Ectodermal cell (in vitro differentiated cells): ENCODE results near the gene ERCC5.
A peak's percentile ranks its signal among the peaks of the same experiment; 100 is the strongest.

Experiments used
- H3K27ac ChIP-seq: 2 replicates; pipeline ENCODE4 v1.7.0; 2013; ENCODE audit warnings: mild to moderate bottlenecking, low read depth, low read length; ENCODE audit not compliant: insufficient read depth, poor library complexity, severe bottlenecking
- H3K27me3 ChIP-seq: 2 replicates; pipeline ENCODE4 v1.7.0; 2013; ENCODE audit warnings: mild to moderate bottlenecking, low read length; ENCODE audit not compliant: insufficient read depth, control insufficient read depth, poor library complexity, severe bottlenecking
- H3K36me3 ChIP-seq: one replicate; pipeline ENCODE4 v1.7.0; 2013; ENCODE audit warnings: low read length; ENCODE audit not compliant: control insufficient read depth, insufficient read depth
- H3K4me1 ChIP-seq: one replicate; pipeline ENCODE4 v1.7.0; 2013; ENCODE audit warnings: low read length; ENCODE audit not compliant: control insufficient read depth, insufficient read depth
- H3K4me3 ChIP-seq: 2 replicates; pipeline ENCODE4 v1.7.0; 2013; ENCODE audit warnings: low read depth, low read length, control low read depth; ENCODE audit not compliant: insufficient read depth
- H3K9me3 ChIP-seq: 2 replicates; pipeline ENCODE4 v1.7.0; 2013; ENCODE audit warnings: mild to moderate bottlenecking, low read length, moderate library complexity; ENCODE audit not compliant: control insufficient read depth
- WGBS, 2 experiments: methylation state at CpG; one replicate each; pipeline ENCODE4 v1.1.7; 2013; ENCODE audit warnings: missing lambda C conversion rate in 2 of 2; 5-methylcytosine and 5-hydroxymethylcytosine counted together

Gene ERCC5

DNA sequence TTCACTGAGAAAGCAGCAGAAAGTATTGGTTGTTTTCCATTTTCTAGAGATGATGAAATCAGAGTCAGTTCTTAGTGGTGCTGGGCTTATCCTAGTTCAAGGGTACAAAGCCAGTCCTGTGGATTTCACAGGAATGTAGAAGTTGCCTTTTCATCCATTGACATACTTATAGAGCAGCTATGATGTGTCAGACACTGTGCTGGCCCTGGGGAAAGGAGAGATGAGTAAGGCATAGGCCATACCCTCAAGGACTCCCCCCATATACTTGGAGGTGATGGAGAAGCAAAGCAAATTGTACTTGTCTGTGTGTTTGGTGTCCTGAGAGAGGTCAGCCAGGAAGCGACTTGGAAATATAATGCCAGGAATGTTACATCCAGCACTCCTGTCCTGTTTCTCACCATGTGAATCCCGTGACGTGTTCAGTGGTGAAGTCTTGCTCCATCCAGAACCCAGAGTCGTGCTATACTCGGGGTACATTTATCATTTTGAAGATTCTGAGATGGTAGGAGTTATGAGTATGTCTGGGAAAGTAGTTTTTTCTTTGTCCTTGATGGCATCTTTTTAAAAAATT, 22.6 kb downstream of the ERCC5 start:
- H3K27me3 ChIP-seq = no peaks in the 10 kb centered on the region
- peaks cover 24% of the 10 kb centered on the region for H3K36me3 ChIP-seq
- no peak overlapping the region for H3K4me3 ChIP-seq
- no peak overlapping the region for H3K27ac ChIP-seq
- 96 to 97% methylated on average over 5 of the region's 5 CpGs for WGBS, 2 experiments
- H3K9me3 ChIP-seq = no peaks in the 10 kb centered on the region
- no peaks in the 10 kb centered on the region for H3K4me1 ChIP-seq

- peaks cover 16% of the 10 kb centered on the region for H3K36me3 ChIP-seq
- WGBS, 2 experiments = 58 to 67% methylated on average over 4 to 5 of the region's 5 CpGs
Measured at GRCh38 chr13:102869948-102870676, 24.3 kb downstream of the ERCC5 start.

DNA sequence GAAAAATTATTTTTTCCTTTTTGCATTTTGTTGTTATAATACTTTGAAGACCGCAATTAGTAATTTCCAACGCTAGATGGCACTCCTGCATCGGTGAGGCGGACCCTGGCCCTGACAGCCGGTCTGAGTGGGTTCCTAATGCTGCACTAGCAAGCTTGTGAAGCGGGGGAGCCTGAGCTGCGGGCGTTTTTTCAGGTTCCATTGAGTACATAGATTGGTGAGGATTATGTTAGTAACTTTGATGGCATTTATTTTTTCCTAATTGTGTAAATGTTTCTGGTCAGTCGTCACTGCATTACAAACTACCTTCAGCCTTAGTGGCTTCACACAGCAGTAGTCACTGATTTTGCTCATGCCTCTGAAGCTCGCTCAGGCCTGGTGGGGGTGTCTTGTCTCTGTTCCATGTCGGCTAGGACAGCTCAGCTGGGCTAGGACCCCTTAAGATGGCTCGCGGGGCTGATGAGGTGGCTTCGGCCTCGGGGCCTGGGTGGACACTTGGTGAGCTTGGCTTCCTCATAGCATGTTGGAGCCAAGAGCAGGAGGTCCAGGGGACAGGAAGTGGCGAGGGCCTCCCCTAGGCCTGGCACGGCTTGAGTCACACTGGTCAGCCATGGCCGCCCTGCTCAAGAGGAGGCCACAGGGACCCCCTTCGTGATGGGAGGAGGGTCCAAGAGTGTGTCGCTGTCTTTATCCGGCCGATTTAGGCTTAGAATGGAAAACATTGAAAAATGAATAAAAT, 25.0 kb downstream of the ERCC5 start:
- H3K36me3 ChIP-seq = peaks cover 15% of the 10 kb centered on the region
- H3K27ac ChIP-seq = no peak overlapping the region
- H3K4me1 ChIP-seq = no peaks in the 10 kb centered on the region
- H3K4me3 ChIP-seq = no peak overlapping the region
- 63% methylated on average over 21 to 22 of the region's 22 CpGs for WGBS, 2 experiments
- H3K9me3 ChIP-seq = no peaks in the 10 kb centered on the region
- H3K27me3 ChIP-seq = no peaks in the 10 kb centered on the region

More at GRCh38 chr13:102869948-102870676, 24.3 kb downstream of the ERCC5 start:
- Histone ChIP-seq H3K27me3 (no peaks in the 10 kb centered on the region), H3K27ac (no peak overlapping the region), H3K9me3 (no peaks in the 10 kb centered on the region), H3K4me3 (no peak overlapping the region), H3K4me1 (no peaks in the 10 kb centered on the region)

- WGBS, 2 experiments = 96 to 98% methylated on average over 5 of the region's 7 CpGs
- no peak overlapping the region for H3K4me3 ChIP-seq
- H3K27ac ChIP-seq = no peak overlapping the region
- H3K27me3 ChIP-seq = no peaks in the 10 kb centered on the region
- peaks cover 9% of the 10 kb centered on the region for H3K4me1 ChIP-seq
- H3K36me3 ChIP-seq = peaks cover 5% of the 10 kb centered on the region
- H3K9me3 ChIP-seq = no peaks in the 10 kb centered on the region
Measured at GRCh38 chr13:102872131-102872530, 26.3 kb downstream of the ERCC5 start.

GRCh38 chr13:102872531-102872930, 26.7 kb downstream of the ERCC5 start:
- peaks cover 9% of the 10 kb centered on the region for H3K4me1 ChIP-seq
- H3K27me3 ChIP-seq = no peaks in the 10 kb centered on the region
- no CpG with 5 or more reads among the region's 1 CpG for WGBS, 2 experiments
- peaks cover 5% of the 10 kb centered on the region for H3K36me3 ChIP-seq
- no peak overlapping the region for H3K4me3 ChIP-seq
- no peak overlapping the region for H3K27ac ChIP-seq
- H3K9me3 ChIP-seq = no peaks in the 10 kb centered on the region

DNA sequence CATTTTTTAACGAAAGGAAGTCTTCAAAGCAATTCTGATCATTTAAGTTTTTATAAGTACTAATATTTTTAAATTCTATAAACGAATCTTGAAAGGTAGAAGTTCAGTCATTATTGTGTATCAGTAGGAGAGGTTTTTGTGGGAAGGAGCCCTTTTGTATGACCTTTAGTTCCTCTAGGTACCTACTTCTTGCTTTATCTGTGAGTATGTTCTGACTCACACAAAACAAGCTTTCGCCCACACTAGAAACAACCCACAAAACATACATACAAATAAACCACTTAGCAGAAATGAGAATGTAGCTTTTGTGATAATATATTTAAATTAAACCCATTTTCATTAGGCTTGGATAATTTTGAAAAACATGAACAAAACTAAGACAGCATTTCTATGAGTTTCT, 27.8 kb downstream of the ERCC5 start:
- Histone ChIP-seq H3K27ac (no peak overlapping the region), H3K4me3 (no peak overlapping the region), H3K4me1 (peaks cover 16% of the 10 kb centered on the region), H3K36me3 (peaks cover 5% of the 10 kb centered on the region), H3K9me3 (no peaks in the 10 kb centered on the region), H3K27me3 (no peaks in the 10 kb centered on the region)
- 88% methylated on average over 1 of the region's 3 CpGs; no CpG with 5 or more reads in 1 of the 2 experiments for WGBS, 2 experiments

DNA sequence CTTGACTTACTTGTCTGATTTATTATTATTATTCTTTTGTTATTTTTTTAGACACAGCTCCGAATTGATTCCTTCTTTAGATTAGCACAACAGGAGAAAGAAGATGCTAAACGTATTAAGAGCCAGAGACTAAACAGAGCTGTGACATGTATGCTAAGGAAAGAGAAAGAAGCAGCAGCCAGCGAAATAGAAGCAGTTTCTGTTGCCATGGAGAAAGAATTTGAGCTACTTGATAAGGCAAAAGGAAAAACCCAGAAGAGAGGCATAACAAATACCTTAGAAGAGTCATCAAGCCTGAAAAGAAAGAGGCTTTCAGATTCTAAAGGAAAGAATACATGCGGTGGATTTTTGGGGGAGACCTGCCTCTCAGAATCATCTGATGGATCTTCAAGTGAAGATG, 29.4 kb downstream of the ERCC5 start:
- Histone ChIP-seq H3K27me3 (no peaks in the 10 kb centered on the region), H3K36me3 (peaks cover 5% of the 10 kb centered on the region), H3K4me3 (no peak overlapping the region), H3K9me3 (no peaks in the 10 kb centered on the region), H3K27ac (peak overlapping the region; percentile 72), H3K4me1 (peaks cover 18% of the 10 kb centered on the region)
- WGBS, 2 experiments = 86% methylated on average over 4 of the region's 4 CpGs

GRCh38 chr13:102877303-102877702, 31.5 kb downstream of the ERCC5 start:
- H3K4me1 ChIP-seq = peaks cover 18% of the 10 kb centered on the region
- peaks cover 5% of the 10 kb centered on the region for H3K36me3 ChIP-seq
- no peak overlapping the region for H3K27ac ChIP-seq
- H3K27me3 ChIP-seq = no peaks in the 10 kb centered on the region
- no peaks in the 10 kb centered on the region for H3K9me3 ChIP-seq
- WGBS, 2 experiments = 92 to 100% methylated on average over 1 of the region's 1 CpG
- no peak overlapping the region for H3K4me3 ChIP-seq

GRCh38 chr13:102878481-102878880, 32.6 kb downstream of the ERCC5 start:
- WGBS, 2 experiments = 74 to 75% methylated on average over 5 of the region's 5 CpGs
- H3K27ac ChIP-seq = no peak overlapping the region
- H3K4me3 ChIP-seq = no peak overlapping the region
- H3K27me3 ChIP-seq = no peaks in the 10 kb centered on the region
- peaks cover 18% of the 10 kb centered on the region for H3K4me1 ChIP-seq
- no peaks in the 10 kb centered on the region for H3K36me3 ChIP-seq
- no peaks in the 10 kb centered on the region for H3K9me3 ChIP-seq

DNA sequence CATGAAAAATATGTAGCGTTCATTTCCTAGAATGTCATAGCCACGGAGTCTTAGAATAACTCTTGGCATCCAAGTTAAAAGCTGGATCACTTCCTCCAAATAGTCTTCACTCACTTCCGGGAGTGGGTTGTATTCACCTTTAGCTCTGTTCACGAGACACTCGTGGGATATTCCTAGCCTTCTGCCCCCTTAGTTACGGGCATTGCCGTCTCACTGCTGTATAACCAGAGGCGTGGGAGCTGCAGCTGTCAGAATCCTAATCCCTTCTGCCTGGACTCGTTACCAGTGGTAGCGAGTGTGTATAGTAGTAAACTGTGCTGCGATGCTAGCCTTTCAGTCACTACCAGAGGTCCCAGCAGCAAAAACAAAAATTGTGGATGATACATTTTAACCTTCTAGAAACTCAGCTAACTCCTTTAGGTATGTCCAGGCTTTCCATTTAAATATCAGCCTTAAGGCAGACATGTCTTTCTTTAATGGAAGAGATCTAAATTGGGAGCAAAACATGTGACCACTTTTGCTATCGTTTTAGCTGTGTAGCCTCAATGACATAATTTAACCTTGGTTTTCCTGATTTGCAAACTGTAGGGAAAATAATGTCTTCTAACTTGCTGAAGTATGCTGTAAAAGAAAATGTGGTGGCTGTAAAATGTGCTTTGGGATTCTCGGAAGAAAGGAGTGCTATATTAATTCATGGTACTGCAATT, 34.1 kb downstream of the ERCC5 start:
- Histone ChIP-seq H3K4me1 (peaks cover 18% of the 10 kb centered on the region), H3K36me3 (no peaks in the 10 kb centered on the region), H3K27me3 (no peaks in the 10 kb centered on the region), H3K9me3 (no peaks in the 10 kb centered on the region), H3K4me3 (no peak overlapping the region), H3K27ac (no peak overlapping the region)
- 93 to 95% methylated on average over 13 of the region's 13 CpGs for WGBS, 2 experiments
